ENCODE data around the gene C19orf25. TPM values are rescaled to one million over a fixed set of nuclear protein-coding genes. Genes with fewer than 3 reads are reported as not detected.

Gene C19orf25
- total and polyA plus RNA-seq, 9 of the 15 experiments (the other 6 are each of a cell fraction or from before 2014, with no cell fraction given): 0.79 to 96.0 (median 36.1) TPM

GRCh38 chr19:1473085-1473851 lies 5.7 kb downstream of the C19orf25 start:
- ATAC-seq (no peak), FAIRE-seq (peak; percentile 42), DNase-seq (ENCODE audit: extremely low read depth in 1 of 4, low spot score in 3 of 4) (no peak)
- 76% methylated on average over 20 of the region's 20 CpGs for WGBS (ENCODE audit: insufficient coverage, low coverage, missing lambda C conversion rate)
- no peaks in the 10 kb centered on the region for H3K27me3 ChIP-seq (ENCODE audit: control insufficient read depth in 2 of 2, insufficient read depth in 2 of 2, low read length in 2 of 2)
- peak overlapping the region in 1 of 2 experiments; percentile 70; a peak in 2 of 4 replicates for H3K9ac ChIP-seq (ENCODE audit: insufficient read depth in 1 of 2, low read depth in 2 of 2, low read length in 2 of 2)
- no peaks in the 10 kb centered on the region for H3K9me1 ChIP-seq (ENCODE audit: control insufficient read depth, insufficient read depth, low read length)
- peaks cover 52% of the 10 kb centered on the region for H3K79me2 ChIP-seq (ENCODE audit: control insufficient read depth, insufficient read depth, low read length)
- no peaks in the 10 kb centered on the region; the same call in 1 of the 2 replicates for H3K9me3 ChIP-seq (replicated peaks; ENCODE audit: control insufficient read depth, insufficient read depth, low read depth, low read length)
- peaks cover 33% of the 10 kb centered on the region; the same call in 2 of the 3 replicates for H3K36me3 ChIP-seq (ENCODE audit: control insufficient read depth, insufficient read depth, low read length)
- BruUV-seq (replicated peaks): no TSS peak
- POLR2A ChIA-PET: interaction anchor here (0.6 to 1.9 kb wide), 6 partner anchors 12 to 931 kb away, joined by 3 to 10 read pairs (median 4); no protein-coding TSS in a partner anchor
- in situ Hi-C loops (cut with MboI) (no loop called here), intact Hi-C loops (cut with micrococcal nuclease) (no loop called here)
- peaks cover 11 to 88% of the 10 kb centered on the region in 2 experiments for H3K4me1 ChIP-seq (replicated peaks in 1 of 2; ENCODE audit: control insufficient read depth in 2 of 2, insufficient read depth in 2 of 2, low read length in 2 of 2)
- CTCF ChIA-PET (ENCODE audit: low intra/inter-chr PET ratio): no interaction called here
- TF ChIP-seq ZNF57 (CRISPR knock-in tag; IDR thresholded peaks at IDR 0.05) (no peak), TFAP4 (CRISPR knock-in tag; IDR thresholded peaks at IDR 0.05; ENCODE audit: borderline replicate concordance) (0 out of 2 replicates have a peak, but pooled peaks have one; percentile 13), MYNN (IDR thresholded peaks at IDR 0.05) (0 out of 2 replicates have a peak, but pooled peaks have one; percentile 12), MYNN (CRISPR knock-in tag; IDR thresholded peaks at IDR 0.05) (no peak), POLR2G (IDR thresholded peaks at IDR 0.05; ENCODE audit: low read depth, low read length) (peak; percentile 58; the same call in 1 of the 2 replicates), SUPT5H (IDR thresholded peaks at IDR 0.05) (0 out of 2 replicates have a peak, but pooled peaks have one; percentile 21), POLR2A (conservative IDR thresholded peaks at IDR 0.05) (peak; percentile 6; the same call in 1 of the 2 replicates)
- no peak overlapping the region for H3K4me3 ChIP-seq
- H4K20me1 ChIP-seq (replicated peaks; ENCODE audit: control insufficient read depth, insufficient read depth, low read length): peaks cover 18% of the 10 kb centered on the region
- no peak overlapping the region for H3K4me2 ChIP-seq (ENCODE audit: insufficient read depth, low read length)
- H3K27ac ChIP-seq (ENCODE audit: extremely low read depth, low read depth, low read length): no peak overlapping the region
- no peak overlapping the region for H2AFZ ChIP-seq (ENCODE audit: low read depth, low read length)

Data from K562 (cell line).